Activated naive CD8-positive, alpha-beta T cell (primary cell): ENCODE measurements around the gene COL27A1.

Source experiments
- H3K27ac Mint-ChIP-seq: one replicate; pipeline ENCODE4 v1.8.0; 2021; ENCODE audit warnings: mixed read lengths
- H3K27me3 Mint-ChIP-seq: one replicate; pipeline ENCODE4 v1.8.0; 2021; ENCODE audit warnings: mixed read lengths
- H3K36me3 Mint-ChIP-seq: one replicate; pipeline ENCODE4 v1.8.0; 2021; ENCODE audit warnings: mixed read lengths
- H3K4me1 Mint-ChIP-seq: one replicate; pipeline ENCODE4 v1.8.0; 2021; ENCODE audit warnings: low read depth, mixed read lengths
- H3K4me3 Mint-ChIP-seq: one replicate; pipeline ENCODE4 v1.8.0; 2021; ENCODE audit warnings: mild to moderate bottlenecking, mixed read lengths
- H3K9me3 Mint-ChIP-seq: one replicate; pipeline ENCODE4 v1.8.0; 2021; ENCODE audit warnings: low read depth, mixed read lengths

COL27A1 gene

GRCh38 chr9:114155263-114155994 lies at the start of gene COL27A1:
Gene COL27A1 (plus strand): TSS chr9:114155537. CDS start chr9:114155951, 414 bp downstream.
- H3K36me3 Mint-ChIP-seq, result no peaks in the 10 kb centered on the region
- peak within 1 kb of the TSS; percentile 90 for H3K4me3 Mint-ChIP-seq
- H3K27me3 Mint-ChIP-seq, result peaks cover 26% of the 10 kb centered on the region
- H3K4me1 Mint-ChIP-seq, result peaks cover 22% of the 10 kb centered on the region
- no peaks in the 10 kb centered on the region for H3K9me3 Mint-ChIP-seq
- peak within 1 kb of the TSS; percentile 58 for H3K27ac Mint-ChIP-seq

- Mint-ChIP-seq H3K9me3 (peaks cover 3% of the 10 kb centered on the region), H3K4me3 (no peak overlapping the region), H3K27me3 (peaks cover 3% of the 10 kb centered on the region), H3K27ac (no peak overlapping the region), H3K4me1 (no peaks in the 10 kb centered on the region), H3K36me3 (no peaks in the 10 kb centered on the region)
These were observed 47.9 kb upstream of the COL27A1 start for GRCh38 chr9:114107286-114108001.

GRCh38 chr9:114108016-114108833 lies 47.1 kb upstream of the COL27A1 start:
- Mint-ChIP-seq H3K9me3 (no peaks in the 10 kb centered on the region), H3K36me3 (no peaks in the 10 kb centered on the region), H3K27me3 (peaks cover 4% of the 10 kb centered on the region), H3K4me1 (no peaks in the 10 kb centered on the region), H3K27ac (no peak overlapping the region), H3K4me3 (no peak overlapping the region)

- Mint-ChIP-seq H3K4me3 (no peak overlapping the region), H3K4me1 (no peaks in the 10 kb centered on the region), H3K36me3 (no peaks in the 10 kb centered on the region), H3K27me3 (peaks cover 7% of the 10 kb centered on the region), H3K9me3 (no peaks in the 10 kb centered on the region), H3K27ac (no peak overlapping the region)
These were observed 46.2 kb upstream of the COL27A1 start for GRCh38 chr9:114109124-114109523.

GRCh38 chr9:114110180-114110579 lies 45.2 kb upstream of the COL27A1 start:
- Mint-ChIP-seq H3K9me3 (no peaks in the 10 kb centered on the region), H3K36me3 (no peaks in the 10 kb centered on the region), H3K27ac (no peak overlapping the region), H3K27me3 (peaks cover 7% of the 10 kb centered on the region), H3K4me1 (no peaks in the 10 kb centered on the region), H3K4me3 (no peak overlapping the region)

- Mint-ChIP-seq H3K4me3 (no peak overlapping the region), H3K27ac (no peak overlapping the region), H3K4me1 (no peaks in the 10 kb centered on the region), H3K36me3 (no peaks in the 10 kb centered on the region), H3K27me3 (peaks cover 10% of the 10 kb centered on the region), H3K9me3 (no peaks in the 10 kb centered on the region)
These were observed 43.0 kb upstream of the COL27A1 start for GRCh38 chr9:114112325-114112724.

- H3K4me3 Mint-ChIP-seq, result no peak overlapping the region
- peaks cover 16% of the 10 kb centered on the region for H3K27me3 Mint-ChIP-seq
- no peaks in the 10 kb centered on the region for H3K4me1 Mint-ChIP-seq
- no peaks in the 10 kb centered on the region for H3K36me3 Mint-ChIP-seq
- H3K9me3 Mint-ChIP-seq, result no peaks in the 10 kb centered on the region
- no peak overlapping the region for H3K27ac Mint-ChIP-seq
These were observed 42.4 kb upstream of the COL27A1 start for GRCh38 chr9:114112778-114113584.

GRCh38 chr9:114114364-114114763 lies 41.0 kb upstream of the COL27A1 start:
- Mint-ChIP-seq H3K36me3 (no peaks in the 10 kb centered on the region), H3K27me3 (peaks cover 18% of the 10 kb centered on the region), H3K4me3 (no peak overlapping the region), H3K9me3 (no peaks in the 10 kb centered on the region), H3K4me1 (no peaks in the 10 kb centered on the region), H3K27ac (no peak overlapping the region)

GRCh38 chr9:114115654-114116125 lies 39.6 kb upstream of the COL27A1 start:
- Mint-ChIP-seq H3K4me3 (no peak overlapping the region), H3K27me3 (peaks cover 18% of the 10 kb centered on the region), H3K36me3 (no peaks in the 10 kb centered on the region), H3K4me1 (no peaks in the 10 kb centered on the region), H3K27ac (no peak overlapping the region), H3K9me3 (no peaks in the 10 kb centered on the region)

- no peak overlapping the region for H3K27ac Mint-ChIP-seq
- no peak overlapping the region for H3K4me3 Mint-ChIP-seq
- H3K36me3 Mint-ChIP-seq, result no peaks in the 10 kb centered on the region
- H3K27me3 Mint-ChIP-seq, result peaks cover 18% of the 10 kb centered on the region
- no peaks in the 10 kb centered on the region for H3K4me1 Mint-ChIP-seq
- H3K9me3 Mint-ChIP-seq, result no peaks in the 10 kb centered on the region
These were observed 39.1 kb upstream of the COL27A1 start for GRCh38 chr9:114116126-114116747.

GRCh38 chr9:114117614-114117995 lies 37.7 kb upstream of the COL27A1 start:
- Mint-ChIP-seq H3K27me3 (peaks cover 17% of the 10 kb centered on the region), H3K27ac (no peak overlapping the region), H3K9me3 (no peaks in the 10 kb centered on the region), H3K36me3 (no peaks in the 10 kb centered on the region), H3K4me3 (no peak overlapping the region), H3K4me1 (no peaks in the 10 kb centered on the region)

GRCh38 chr9:114117996-114118830 lies 37.1 kb upstream of the COL27A1 start:
- Mint-ChIP-seq H3K9me3 (no peaks in the 10 kb centered on the region), H3K27ac (no peak overlapping the region), H3K27me3 (peaks cover 14% of the 10 kb centered on the region), H3K4me3 (no peak overlapping the region), H3K4me1 (no peaks in the 10 kb centered on the region), H3K36me3 (no peaks in the 10 kb centered on the region)
